ENCODE measurements around the gene KIF23.
"Not testable (repeated sequence)": the region's sequence is repeated elsewhere in the genome, so short reads cannot be mapped to it uniquely, and the experiment has no call there.

KIF23 gene

DNA sequence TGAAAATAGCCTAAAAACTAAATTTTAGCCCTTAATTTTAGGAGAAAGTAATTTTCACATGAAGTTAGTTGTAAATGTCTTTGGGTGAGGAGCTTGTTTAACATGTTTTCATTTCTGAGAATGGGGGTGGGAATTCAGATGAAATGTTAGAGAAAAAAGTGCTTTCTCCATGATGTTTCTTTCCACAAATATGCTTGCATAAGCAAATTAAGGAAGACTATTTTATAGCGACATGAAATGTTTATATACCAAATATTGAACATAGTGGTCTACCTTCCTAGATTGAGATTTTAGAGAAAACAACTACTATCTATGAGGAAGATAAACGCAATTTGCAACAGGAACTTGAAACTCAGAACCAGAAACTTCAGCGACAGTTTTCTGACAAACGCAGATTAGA, 25.5 kb downstream of the KIF23 start:
- DNase-seq, result no peak

DNA sequence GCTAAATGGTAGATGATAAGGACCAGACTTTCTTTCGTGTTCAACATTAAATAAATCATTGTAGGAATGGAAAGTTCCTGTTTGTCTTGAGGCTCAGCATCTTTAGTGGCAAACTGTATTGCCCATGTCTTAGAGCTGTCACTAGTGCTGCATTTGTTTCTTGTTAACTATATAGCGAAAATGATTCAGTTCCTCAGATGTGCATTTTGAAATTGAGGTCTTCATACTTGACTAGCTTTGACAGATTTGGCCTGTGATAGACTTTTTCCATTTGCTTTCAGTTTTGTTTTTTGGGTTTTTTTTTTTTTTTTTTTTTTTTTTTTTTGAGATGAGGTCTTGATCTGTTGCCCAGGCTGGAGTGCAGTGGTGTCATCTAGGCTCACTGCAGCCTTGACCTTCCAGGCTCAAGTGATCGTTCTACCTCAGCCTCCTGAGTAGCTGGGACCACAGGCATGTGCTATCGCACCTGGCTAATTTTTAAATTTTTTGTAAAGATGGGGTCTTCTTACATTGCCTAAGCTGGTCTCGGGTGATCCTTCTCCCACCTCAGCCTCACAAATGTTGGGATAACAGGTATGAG, 29.0 kb downstream of the KIF23 start:
- DNase-seq, result no peak

- DNase-seq, result no peak
Measured at GRCh38 chr15:69444686-69445085, 30.5 kb downstream of the KIF23 start.

- no peak for DNase-seq
Measured at GRCh38 chr15:69446953-69447352, 32.8 kb downstream of the KIF23 start.

GRCh38 chr15:69450221-69450620, 36.1 kb downstream of the KIF23 start:
- not testable (repeated sequence) for DNase-seq

GRCh38 chr15:69450968-69451695, 37.0 kb downstream of the KIF23 start:
- no peak for DNase-seq

GRCh38 chr15:69451951-69452691, 38.0 kb downstream of the KIF23 start:
- peak in 1 of 2 experiments; percentile 45 for DNase-seq

DNA sequence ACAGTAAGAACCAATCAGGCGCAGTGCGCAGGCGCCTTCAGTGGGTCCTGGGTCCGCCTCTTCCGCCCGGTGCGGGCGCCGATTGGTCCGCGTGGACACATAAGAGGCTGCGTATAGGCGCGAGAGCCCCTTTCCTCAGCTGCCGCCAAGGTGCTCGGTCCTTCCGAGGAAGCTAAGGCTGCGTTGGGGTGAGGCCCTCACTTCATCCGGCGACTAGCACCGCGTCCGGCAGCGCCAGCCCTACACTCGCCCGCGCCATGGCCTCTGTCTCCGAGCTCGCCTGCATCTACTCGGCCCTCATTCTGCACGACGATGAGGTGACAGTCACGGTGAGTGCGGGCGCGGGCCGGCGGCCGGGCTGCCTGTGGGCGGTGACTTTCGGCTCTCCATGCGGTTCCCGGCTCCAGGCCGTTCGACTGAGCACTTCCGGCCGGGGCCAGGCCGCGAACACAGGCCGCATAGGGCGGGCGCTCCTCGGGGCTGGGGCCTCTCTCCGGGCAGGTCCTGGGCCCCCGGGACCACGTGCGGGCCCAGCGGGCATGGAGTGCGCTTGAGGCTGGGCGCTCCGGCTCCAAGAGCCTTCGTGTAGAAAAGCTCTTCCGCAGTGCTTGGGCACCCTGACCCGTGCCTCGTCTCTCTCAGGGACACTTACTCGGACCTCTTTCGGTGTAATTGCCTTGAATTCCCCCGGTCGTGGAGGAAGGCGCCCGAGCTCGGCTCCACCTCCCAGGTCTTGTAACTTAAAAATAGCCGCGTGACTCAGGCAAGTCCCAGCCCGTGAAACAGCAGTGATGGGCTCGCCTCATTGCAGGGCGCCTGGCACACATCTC, 38.8 kb downstream of the KIF23 start, which contains the start of gene RPLP1:
RPLP1 (plus strand) TSS at position 127 of the 830 bp plus-strand sequence; CDS start at position 258, 131 bp downstream.
- DNase-seq, result peak; percentile 91 to 94

DNA sequence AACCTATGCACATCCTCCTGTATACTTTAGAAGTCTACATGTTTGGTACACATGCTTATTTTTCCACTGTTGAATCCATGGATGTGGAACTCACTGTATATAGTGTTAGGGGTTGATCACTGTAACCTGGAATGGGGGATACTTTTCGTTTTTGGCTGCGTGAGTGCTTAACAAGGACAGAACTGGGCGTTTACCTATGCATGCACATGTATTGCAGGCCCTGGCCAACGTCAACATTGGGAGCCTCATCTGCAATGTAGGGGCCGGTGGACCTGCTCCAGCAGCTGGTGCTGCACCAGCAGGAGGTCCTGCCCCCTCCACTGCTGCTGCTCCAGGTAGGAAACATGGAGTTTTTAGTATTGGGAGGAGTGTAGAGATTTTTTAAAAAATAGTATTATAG, 40.8 kb downstream of the KIF23 start:
- DNase-seq, result no peak

DNA sequence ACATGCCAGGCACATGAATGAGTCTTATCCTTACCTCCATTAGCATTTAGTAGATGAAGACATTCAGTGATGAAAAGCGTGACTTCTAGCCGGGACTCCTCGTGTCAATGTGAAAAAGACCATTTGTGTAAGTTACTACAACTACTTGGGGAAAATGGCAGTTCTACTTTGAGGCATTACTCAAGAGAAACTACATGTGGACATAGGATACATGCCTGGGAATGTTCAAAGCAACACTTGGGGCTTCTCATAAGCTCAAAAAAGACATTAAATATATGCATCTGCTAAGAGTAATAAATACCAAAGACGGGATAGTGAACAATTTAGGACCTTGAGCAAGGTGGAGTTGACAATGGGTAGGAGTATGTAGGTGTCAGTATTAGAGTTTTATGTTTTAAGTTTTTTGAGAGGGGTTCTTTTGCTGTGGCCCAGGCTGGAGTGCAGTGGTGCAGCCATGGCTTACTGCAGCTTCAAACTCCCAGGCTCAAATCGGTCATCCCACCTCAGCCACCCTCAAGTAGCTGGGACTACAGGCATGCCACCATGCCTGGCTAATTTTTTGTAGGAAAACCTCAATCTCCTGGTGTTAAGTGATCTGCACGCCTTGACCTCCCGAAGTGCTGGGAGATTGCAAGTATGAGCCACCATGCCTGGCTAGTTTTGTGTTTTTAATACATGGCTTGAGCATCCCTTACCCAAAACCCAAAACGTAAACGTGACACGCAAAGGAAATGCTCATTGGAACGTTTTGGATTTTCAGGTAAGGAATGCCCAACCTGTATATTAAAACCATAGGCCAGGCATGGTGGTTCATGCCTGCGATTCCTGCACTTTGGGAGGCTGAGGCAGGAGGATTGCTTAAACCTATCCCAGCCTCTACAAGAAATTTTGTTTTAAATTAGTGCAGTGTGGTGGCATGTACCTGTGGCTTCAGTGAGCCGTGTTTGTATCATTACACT, 42.3 kb downstream of the KIF23 start:
- no peak for DNase-seq

GRCh38 chr15:69457304-69458280, 43.4 kb downstream of the KIF23 start:
- DNase-seq, result no peak

GRCh38 chr15:69459066-69459465, 44.9 kb downstream of the KIF23 start:
- DNase-seq, result no peak

DNA sequence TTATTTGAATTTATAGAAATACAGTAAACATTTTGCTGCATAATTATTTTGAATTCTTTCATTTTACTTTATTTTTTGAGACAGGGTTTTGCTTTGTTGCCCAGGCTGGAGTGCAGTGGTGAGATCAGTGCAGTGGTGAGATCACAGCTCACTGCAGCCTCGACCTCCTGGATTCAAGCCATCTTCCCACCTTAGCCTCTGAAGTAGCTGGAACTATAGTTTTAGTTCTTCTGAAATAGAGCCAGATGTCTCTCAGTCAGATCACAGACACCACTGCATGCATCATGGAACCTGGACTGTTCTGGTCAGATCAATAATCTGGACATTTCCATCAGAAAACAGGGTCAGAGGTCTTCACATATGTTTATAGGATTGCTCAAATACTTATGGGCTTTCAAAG, 46.3 kb downstream of the KIF23 start:
- DNase-seq, result no peak

- no peak for DNase-seq
Measured at GRCh38 chr15:69462030-69462492, 47.9 kb downstream of the KIF23 start.

DNA sequence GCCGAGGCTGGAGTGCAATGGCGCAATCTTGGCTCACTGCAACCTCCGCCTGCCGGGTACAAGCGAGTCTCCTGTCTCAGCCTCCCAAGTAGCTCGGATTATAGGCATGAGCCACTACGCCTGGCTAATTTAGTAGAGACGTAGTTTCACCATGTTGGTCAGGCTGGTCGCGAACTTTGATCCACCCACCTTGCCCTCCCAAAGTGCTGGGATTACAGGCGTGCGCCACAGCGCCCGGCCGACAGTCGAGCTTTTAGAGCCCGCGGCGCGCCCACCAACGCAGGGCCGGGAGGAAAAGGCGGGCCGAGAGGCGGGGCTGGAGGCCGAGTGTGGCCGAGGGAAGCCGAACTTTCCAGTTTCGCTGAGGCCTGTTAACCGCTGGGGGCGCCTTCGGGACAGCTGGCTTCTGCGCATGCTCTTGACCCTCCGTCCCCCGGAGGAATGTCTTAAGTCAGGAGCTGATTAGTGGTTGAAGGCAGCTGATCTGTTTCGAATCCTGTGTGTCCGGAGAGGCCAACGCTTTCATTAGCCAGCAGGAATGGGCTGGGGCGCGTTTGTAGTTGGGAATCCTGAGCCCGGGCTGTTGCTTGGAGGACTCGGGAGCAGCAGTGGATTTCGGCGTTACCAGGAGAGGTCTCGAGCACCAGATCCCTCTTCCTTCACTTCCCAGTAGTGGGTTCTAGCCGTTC, 48.5 kb downstream of the KIF23 start:
- DNase-seq, result peak; percentile 93 to 95

GRCh38 chr15:69463182-69463756, 49.1 kb downstream of the KIF23 start:
- DNase-seq, result no peak

DNA sequence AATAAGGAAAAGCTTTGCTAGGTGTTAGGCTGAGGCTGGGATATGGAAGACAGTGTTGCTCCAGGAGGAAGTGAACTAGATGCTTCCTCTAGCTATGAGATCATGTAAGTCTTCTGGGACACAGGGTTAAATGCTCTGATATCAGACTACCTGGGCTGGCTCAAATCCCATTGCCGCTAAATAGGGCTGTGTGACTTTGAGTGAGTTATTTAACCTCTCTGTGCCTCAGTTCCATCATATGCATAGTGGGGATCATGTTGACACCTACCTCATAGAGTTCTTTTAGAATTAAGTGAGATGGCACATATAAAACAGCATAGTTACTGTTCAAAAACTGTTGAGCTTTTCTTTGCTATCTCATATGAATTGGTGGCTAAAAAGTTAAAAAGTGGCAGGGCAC, 51.1 kb downstream of the KIF23 start:
- no peak for DNase-seq

DNA sequence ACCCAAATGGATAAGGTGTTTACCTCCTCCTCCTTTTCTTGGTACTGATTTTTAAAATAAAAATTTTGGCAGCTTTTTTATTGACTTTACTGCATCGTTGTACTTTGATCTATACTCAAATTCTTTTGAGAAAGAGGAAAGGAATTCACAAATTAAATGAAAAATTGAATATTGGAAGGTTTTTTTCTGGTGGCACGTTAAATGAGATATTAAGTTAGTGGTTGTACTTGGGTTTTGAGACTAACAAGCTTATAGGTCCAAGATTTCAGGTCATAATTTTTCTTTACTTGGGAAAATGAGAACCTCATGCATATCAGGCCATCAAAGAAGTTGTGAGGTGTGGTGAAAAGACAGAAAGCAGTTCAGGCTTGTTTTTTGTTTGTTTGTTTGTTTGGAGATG, 52.6 kb downstream of the KIF23 start:
- no peak for DNase-seq

DNA sequence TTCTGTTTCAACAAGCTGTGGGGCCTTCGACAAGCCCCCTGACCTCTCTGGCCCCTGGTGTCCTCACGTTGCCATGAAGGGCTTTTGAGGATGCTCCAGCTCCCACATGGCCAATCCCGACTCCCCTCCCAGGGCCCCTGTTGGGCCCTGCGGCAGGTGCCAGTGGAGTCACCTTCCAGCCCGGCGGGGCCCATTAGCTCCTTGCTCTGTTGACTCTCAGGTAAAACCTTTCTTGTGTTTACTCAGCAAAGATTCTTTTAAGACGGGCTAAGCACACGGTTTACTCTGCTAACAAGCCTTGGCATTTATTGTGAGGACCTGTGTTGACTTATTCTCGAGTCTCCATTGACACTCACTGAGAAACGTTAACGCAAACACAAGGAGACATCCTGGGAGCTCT, 53.5 kb downstream of the KIF23 start:
- DNase-seq, result no peak

All from activated CD4-positive, alpha-beta T cell treated with anti-CD3 and anti-CD28 coated beads, Interleukin-2, amount 50 U/mL, for 48 hours (primary cell).